Smooth muscle cell (in vitro differentiated cells): Measurements from ENCODE around the gene GNL3. TPM values are rescaled to one million over a fixed set of nuclear protein-coding genes. Genes with fewer than 3 reads are reported as not detected.
A peak's percentile ranks its signal among the peaks of the same experiment; 100 is the strongest.

Source experiments
- DNase-seq: peaks from one replicate; lab custom pipeline; 2025; ENCODE audit not compliant: unreplicated experiment; lab: John Stamatoyannopoulos, UW
- H2AFZ ChIP-seq: fragments of 200-600 bp; sonication (generic); 2 replicates; pipeline ENCODE4 v1.6.0; 2016; ENCODE audit warnings: antibody characterized with exemption, low read depth, mild to moderate bottlenecking
- H3F3A ChIP-seq: fragments of 200-600 bp; sonication (generic); 2 replicates; pipeline ENCODE4 v1.6.0; 2017; ENCODE audit warnings: antibody characterized with exemption, low read depth
- H3K27ac ChIP-seq: fragments of 200-600 bp; sonication (generic); 2 replicates; pipeline ENCODE4 v1.5.1; 2016; ENCODE audit warnings: low read depth, mild to moderate bottlenecking
- H3K27me3 ChIP-seq: fragments of 200-600 bp; sonication (generic); 2 replicates; pipeline ENCODE4 v1.6.1; 2016; ENCODE audit warnings: low read depth, mild to moderate bottlenecking
- H3K36me3 ChIP-seq: fragments of 200-600 bp; sonication (generic); 2 replicates; pipeline ENCODE4 v1.5.1; 2016; ENCODE audit warnings: low read depth
- H3K4me1 ChIP-seq: fragments of 200-600 bp; sonication (generic); 2 replicates; pipeline ENCODE4 v1.5.1; 2016; ENCODE audit warnings: low read depth
- H3K4me2 ChIP-seq: fragments of 200-600 bp; sonication (generic); 2 replicates; pipeline ENCODE4 v1.6.0; 2016; ENCODE audit warnings: mild to moderate bottlenecking
- H3K4me3 ChIP-seq: fragments of 200-600 bp; sonication (generic); 2 replicates; pipeline ENCODE4 v1.5.1; 2016; ENCODE audit warnings: mild to moderate bottlenecking
- H3K79me2 ChIP-seq: fragments of 200-600 bp; sonication (generic); 2 replicates; pipeline ENCODE4 v1.6.0; 2016; ENCODE audit warnings: low read depth, mild to moderate bottlenecking
- H3K9ac ChIP-seq: fragments of 200-600 bp; sonication (generic); 2 replicates; pipeline ENCODE4 v1.6.0; 2016; ENCODE audit warnings: low read depth
- H3K9me3 ChIP-seq: fragments of 200-600 bp; sonication (generic); replicated peaks from 2 replicates; pipeline ENCODE4 v1.5.1; 2016; ENCODE audit warnings: low read depth
- H4K20me1 ChIP-seq: fragments of 200-600 bp; sonication (generic); 2 replicates; pipeline ENCODE4 v1.6.0; 2016; ENCODE audit warnings: low read depth
- WGBS: methylation state at CpG from one replicate; pipeline ENCODE4 v1.1.7; 2016; ENCODE audit warnings: low lambda C conversion rate; 5-methylcytosine and 5-hydroxymethylcytosine counted together
- polyA plus RNA-seq: library from polyadenylated mRNA; unstranded; fragments of >200 nt; fragmentation: Nextera tagmentation; extraction: Ambion mirVana; gene quantifications from 2 replicates; pipeline ENCODE4 v1.2.1, GENCODE V29; 2016
- small RNA-seq: library from RNA; depleted of rRNA; stranded (forward); fragments of <200 nt; gene quantifications from one replicate; pipeline ENCODE3, GENCODE V24; 2014
- total RNA-seq: library from RNA; depleted of rRNA; stranded (reverse); fragments of >200 nt; gene quantifications from 2 replicates; pipeline ENCODE4 v1.2.3, GENCODE V29; 2014
- TF ChIP-seq, protein P1 (sequence below): fragments of 200-600 bp; sonication (generic); IDR thresholded peaks from 2 replicates; pipeline ENCODE4 v1.5.1; 2017; ENCODE audit warnings: borderline replicate concordance, mild to moderate bottlenecking, antibody characterized with exemption; ENCODE audit not compliant: insufficient read depth, poor library complexity, severe bottlenecking

GNL3 gene
- total and polyA plus RNA-seq, 2 experiments from 2014 or later: 106 to 131 TPM

DNA sequence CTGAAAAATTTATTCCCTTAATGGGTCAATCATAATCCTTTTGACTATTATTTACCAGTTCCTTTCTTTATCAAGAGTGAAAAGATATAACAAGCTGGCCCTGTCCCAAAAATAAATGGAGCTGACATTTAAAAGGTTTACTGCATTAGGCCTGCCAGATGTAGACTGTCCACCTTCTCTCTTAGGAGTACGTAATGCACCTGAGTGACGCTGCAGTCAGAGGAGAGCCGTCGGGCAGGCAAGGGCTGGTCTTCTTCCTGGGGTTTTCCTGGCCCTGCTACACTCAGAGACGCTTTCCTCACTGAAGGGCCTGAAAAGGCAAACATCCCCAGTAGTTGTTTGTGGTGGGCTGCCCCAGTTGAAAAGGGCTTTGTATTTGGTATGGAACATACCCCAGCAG lies 57.3 kb downstream of the GNL3 start:
- Histone ChIP-seq H3K36me3 (peaks cover 21% of the 10 kb centered on the region), H3K4me1 (no peaks in the 10 kb centered on the region), H3K9ac (no peak overlapping the region), H3K4me3 (no peak overlapping the region), H3K4me2 (no peak overlapping the region), H3K27ac (no peak overlapping the region), H3K79me2 (no peaks in the 10 kb centered on the region), H3K27me3 (no peaks in the 10 kb centered on the region), H4K20me1 (no peaks in the 10 kb centered on the region), H3K9me3 (no peaks in the 10 kb centered on the region), H3F3A (no peaks in the 10 kb centered on the region), H2AFZ (no peak overlapping the region)
- TF ChIP-seq, protein P1, sequence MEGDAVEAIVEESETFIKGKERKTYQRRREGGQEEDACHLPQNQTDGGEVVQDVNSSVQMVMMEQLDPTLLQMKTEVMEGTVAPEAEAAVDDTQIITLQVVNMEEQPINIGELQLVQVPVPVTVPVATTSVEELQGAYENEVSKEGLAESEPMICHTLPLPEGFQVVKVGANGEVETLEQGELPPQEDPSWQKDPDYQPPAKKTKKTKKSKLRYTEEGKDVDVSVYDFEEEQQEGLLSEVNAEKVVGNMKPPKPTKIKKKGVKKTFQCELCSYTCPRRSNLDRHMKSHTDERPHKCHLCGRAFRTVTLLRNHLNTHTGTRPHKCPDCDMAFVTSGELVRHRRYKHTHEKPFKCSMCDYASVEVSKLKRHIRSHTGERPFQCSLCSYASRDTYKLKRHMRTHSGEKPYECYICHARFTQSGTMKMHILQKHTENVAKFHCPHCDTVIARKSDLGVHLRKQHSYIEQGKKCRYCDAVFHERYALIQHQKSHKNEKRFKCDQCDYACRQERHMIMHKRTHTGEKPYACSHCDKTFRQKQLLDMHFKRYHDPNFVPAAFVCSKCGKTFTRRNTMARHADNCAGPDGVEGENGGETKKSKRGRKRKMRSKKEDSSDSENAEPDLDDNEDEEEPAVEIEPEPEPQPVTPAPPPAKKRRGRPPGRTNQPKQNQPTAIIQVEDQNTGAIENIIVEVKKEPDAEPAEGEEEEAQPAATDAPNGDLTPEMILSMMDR: no peak
- 98% methylated on average over 5 of the region's 5 CpGs for WGBS
- DNase-seq: no peak

- no peaks in the 10 kb centered on the region for H4K20me1 ChIP-seq
- no peak overlapping the region for H3K4me2 ChIP-seq
- no peaks in the 10 kb centered on the region for H3K27me3 ChIP-seq
- TF ChIP-seq, protein P1: no peak
- no peaks in the 10 kb centered on the region for H3K79me2 ChIP-seq
- no peak overlapping the region for H2AFZ ChIP-seq
- H3K9ac ChIP-seq: no peak overlapping the region
- H3K27ac ChIP-seq: no peak overlapping the region
- H3K9me3 ChIP-seq: no peaks in the 10 kb centered on the region
- H3K4me3 ChIP-seq: no peak overlapping the region
- H3F3A ChIP-seq: no peaks in the 10 kb centered on the region
- peaks cover 21% of the 10 kb centered on the region for H3K36me3 ChIP-seq
- WGBS: 96% methylated on average over 2 of the region's 2 CpGs
- no peak for DNase-seq
- H3K4me1 ChIP-seq: no peaks in the 10 kb centered on the region
These were observed 57.9 kb downstream of the GNL3 start for GRCh38 chr3:52743721-52744120.

Small RNA genes within 50 kb of the gene (small RNA-seq; reads per million reads assigned to genes)
- 0.16 reads per million for gene AC006254.2
- 8,691 reads per million, percentile 100 among the genes with 10 or more reads in this experiment for gene RF00569
- not detected for gene RF01183
- 0.16 reads per million for gene SNORD19
- gene SNORD19B: not detected
- gene SNORD69: 4,691 reads per million, percentile 100 among the genes with 10 or more reads in this experiment

Other genes starting within 250 kb of the GNL3 start
- 0.09 and 0.31 TPM in 2 replicates for gene SEMA3G, start 240.9 kb upstream of the GNL3 start, total RNA-seq
- 0.09 TPM in 1 of 2 replicates, not detected in the other for gene SEMA3G, start 240.9 kb upstream of the GNL3 start, polyA plus RNA-seq
- gene TNNC1, start 232.0 kb upstream of the GNL3 start, total RNA-seq: 4.2 and 5.9 TPM in 2 replicates
- 5.1 and 7.8 TPM in 2 replicates for gene TNNC1, start 232.0 kb upstream of the GNL3 start, polyA plus RNA-seq
- gene NISCH, start 230.4 kb upstream of the GNL3 start, total RNA-seq: 55.2 and 56.1 TPM in 2 replicates
- 46.7 and 47.3 TPM in 2 replicates for gene NISCH, start 230.4 kb upstream of the GNL3 start, polyA plus RNA-seq
- 0.22 TPM in 1 of 2 replicates, not detected in the other for gene STAB1, start 190.7 kb upstream of the GNL3 start, total RNA-seq
- gene STAB1, start 190.7 kb upstream of the GNL3 start, polyA plus RNA-seq: 0.25 and 0.31 TPM in 2 replicates
- 156 and 207 TPM in 2 replicates for gene NT5DC2, start 152.2 kb upstream of the GNL3 start, total RNA-seq
- 229 and 248 TPM in 2 replicates for gene NT5DC2, start 152.2 kb upstream of the GNL3 start, polyA plus RNA-seq
- gene UQCC5, start 149.4 kb upstream of the GNL3 start, total RNA-seq: 0.76 and 0.90 TPM in 2 replicates
- gene UQCC5, start 149.4 kb upstream of the GNL3 start, polyA plus RNA-seq: 33.0 and 40.3 TPM in 2 replicates
- 56.4 and 62.8 TPM in 2 replicates for gene PBRM1, start 119 bp upstream of the GNL3 start, total RNA-seq
- 27.6 and 28.9 TPM in 2 replicates for gene PBRM1, start 119 bp upstream of the GNL3 start, polyA plus RNA-seq
- 110 and 151 TPM in 2 replicates for gene GLT8D1, start 19.8 kb downstream of the GNL3 start, total RNA-seq
- 126 and 133 TPM in 2 replicates for gene GLT8D1, start 19.8 kb downstream of the GNL3 start, polyA plus RNA-seq
- gene SPCS1, start 20.1 kb downstream of the GNL3 start, total RNA-seq: 301 and 409 TPM in 2 replicates
- gene SPCS1, start 20.1 kb downstream of the GNL3 start, polyA plus RNA-seq: 328 and 329 TPM in 2 replicates
- gene NEK4, start 84.9 kb downstream of the GNL3 start, total RNA-seq: 9.6 and 11.0 TPM in 2 replicates
- gene NEK4, start 84.9 kb downstream of the GNL3 start, polyA plus RNA-seq: 7.1 and 8.6 TPM in 2 replicates
- gene ITIH1, start 91.6 kb downstream of the GNL3 start, total RNA-seq: not detected in 2 replicates
- 0.33 TPM in 1 of 2 replicates, not detected in the other for gene ITIH1, start 91.6 kb downstream of the GNL3 start, polyA plus RNA-seq
- not detected in 2 replicates for gene ITIH3, start 108.8 kb downstream of the GNL3 start, total RNA-seq
- 0.35 TPM in 1 of 2 replicates, not detected in the other for gene ITIH3, start 108.8 kb downstream of the GNL3 start, polyA plus RNA-seq
- gene ITIH4, start 144.6 kb downstream of the GNL3 start, total RNA-seq: 1.6 and 2.3 TPM in 2 replicates
- 1.6 and 4.5 TPM in 2 replicates for gene ITIH4, start 144.6 kb downstream of the GNL3 start, polyA plus RNA-seq
- 2.2 TPM in 1 of 2 replicates, not detected in the other for gene MUSTN1, start 149.0 kb downstream of the GNL3 start, total RNA-seq
- 0.30 and 0.98 TPM in 2 replicates for gene MUSTN1, start 149.0 kb downstream of the GNL3 start, polyA plus RNA-seq
- 12.8 and 13.1 TPM in 2 replicates for gene STIMATE, start 211.5 kb downstream of the GNL3 start, total RNA-seq
- 12.1 and 18.1 TPM in 2 replicates for gene STIMATE, start 211.5 kb downstream of the GNL3 start, polyA plus RNA-seq